WERI-Rb-1 (cell line): ENCODE data around the gene NR1H3.

Experiments
- DNase-seq: peaks from one replicate; pipeline ENCODE4 v3.0.0-alpha.2; 2020
- H3K27ac ChIP-seq: fragments of 250-450 bp; sonication (Bioruptor Pico); 2 replicates; pipeline ENCODE4 v1.5.1; 2020; ENCODE audit warnings: mild to moderate bottlenecking, moderate library complexity
- H3K27me3 ChIP-seq: fragments of 250-450 bp; sonication (Bioruptor Pico); 2 replicates; pipeline ENCODE4 v1.5.1; 2021; ENCODE audit warnings: mild to moderate bottlenecking, low read depth, moderate library complexity; ENCODE audit not compliant: insufficient read depth, severe bottlenecking
- H3K36me3 ChIP-seq: fragments of 250-450 bp; sonication (Bioruptor Pico); 2 replicates; pipeline ENCODE4 v1.5.1; 2020; ENCODE audit warnings: mild to moderate bottlenecking, moderate library complexity
- H3K4me3 ChIP-seq: 2 replicates; pipeline ENCODE4 v1.5.1; 2011; ENCODE audit warnings: low read depth, mild to moderate bottlenecking, control low read depth, low read length
- H3K9me3 ChIP-seq: fragments of 250-450 bp; sonication (Bioruptor Pico); 2 replicates; pipeline ENCODE4 v1.5.1; 2021; ENCODE audit warnings: mild to moderate bottlenecking, moderate library complexity; ENCODE audit not compliant: severe bottlenecking
- CTCF ChIP-seq: IDR thresholded peaks from 2 replicates; pipeline ENCODE4 v1.5.1; 2011; ENCODE audit warnings: low read depth, mild to moderate bottlenecking, control low read depth, inconsistent platforms, low read length

The NR1H3 gene

GRCh38 chr11:47318166-47318565 is 60.4 kb downstream of the NR1H3 start:
- H3K27me3 ChIP-seq = no peaks in the 10 kb centered on the region
- no peak overlapping the region for H3K27ac ChIP-seq
- H3K9me3 ChIP-seq = no peaks in the 10 kb centered on the region
- H3K36me3 ChIP-seq = peaks cover 81% of the 10 kb centered on the region
- DNase-seq = no peak
- no peak for TF ChIP-seq CTCF
- no peak overlapping the region for H3K4me3 ChIP-seq
